Measurements from ENCODE around the gene PPP6R2. TPM values are rescaled to one million over a fixed set of nuclear protein-coding genes. Genes with fewer than 3 reads are reported as not detected.
A peak's percentile ranks its signal among the peaks of the same experiment; 100 is the strongest.

Gene PPP6R2
- total RNA-seq, 1 experiment from 2014 or later = 47.8 TPM

DNA sequence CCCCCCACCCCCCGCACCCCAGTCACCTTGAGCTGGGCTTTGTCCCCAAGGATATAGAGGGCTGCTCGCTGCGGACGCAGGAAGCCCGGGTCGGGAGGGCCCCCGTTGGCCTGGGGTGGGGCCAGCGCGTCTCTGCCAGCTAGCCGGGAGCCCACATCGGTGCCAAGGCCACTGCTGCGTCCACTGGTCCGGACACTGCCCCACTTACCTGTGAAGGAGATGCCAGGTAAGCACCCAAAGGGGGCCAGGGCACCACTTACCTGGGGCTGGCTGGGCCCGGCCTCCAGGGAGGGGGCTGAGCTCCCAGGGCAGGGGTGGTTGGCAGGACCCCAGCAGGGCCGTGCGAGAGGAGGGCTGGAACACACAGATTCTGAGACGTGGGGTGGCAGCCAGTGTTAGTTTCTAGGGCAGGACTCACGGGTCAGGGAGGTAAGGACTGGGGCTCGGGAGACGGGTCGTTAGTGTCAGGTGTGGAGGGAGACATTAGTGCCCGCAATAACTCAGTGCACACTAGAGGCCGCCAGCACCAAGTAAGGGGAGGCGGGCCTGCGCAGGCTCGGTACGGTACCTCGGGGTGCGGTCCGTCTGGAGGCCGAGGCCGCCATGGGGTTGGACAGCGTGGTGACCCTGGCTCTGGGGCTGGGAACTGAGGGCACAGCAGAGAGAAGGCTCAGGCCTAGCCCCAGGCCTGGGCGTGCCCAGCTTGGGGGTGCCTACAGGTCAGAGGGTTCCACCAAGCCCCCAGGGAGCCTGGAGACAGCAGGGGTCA, 113.5 kb downstream of the PPP6R2 start:
- peaks cover 36% of the 10 kb centered on the region for H3K36me3 Mint-ChIP-seq
- peak overlapping the region; percentile 74; the same call in 1 of the 2 replicates for H3K27ac Mint-ChIP-seq
- no peaks in the 10 kb centered on the region for H3K4me1 Mint-ChIP-seq
- TF ChIP-seq, protein P1, sequence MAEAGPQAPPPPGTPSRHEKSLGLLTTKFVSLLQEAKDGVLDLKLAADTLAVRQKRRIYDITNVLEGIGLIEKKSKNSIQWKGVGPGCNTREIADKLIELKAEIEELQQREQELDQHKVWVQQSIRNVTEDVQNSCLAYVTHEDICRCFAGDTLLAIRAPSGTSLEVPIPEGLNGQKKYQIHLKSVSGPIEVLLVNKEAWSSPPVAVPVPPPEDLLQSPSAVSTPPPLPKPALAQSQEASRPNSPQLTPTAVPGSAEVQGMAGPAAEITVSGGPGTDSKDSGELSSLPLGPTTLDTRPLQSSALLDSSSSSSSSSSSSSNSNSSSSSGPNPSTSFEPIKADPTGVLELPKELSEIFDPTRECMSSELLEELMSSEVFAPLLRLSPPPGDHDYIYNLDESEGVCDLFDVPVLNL (CRISPR knock-in tag; IDR thresholded peaks at IDR 0.05; ENCODE audit: borderline replicate concordance, low read depth) = 0 out of 2 replicates have a peak, but pooled peaks have one; percentile 30
- 0 out of 2 replicates have a peak, but pooled peaks have one; percentile 20 for TF ChIP-seq FOXP1 (CRISPR knock-in tag; IDR thresholded peaks at IDR 0.05; ENCODE audit: borderline replicate concordance)
- TF ChIP-seq, protein P2, sequence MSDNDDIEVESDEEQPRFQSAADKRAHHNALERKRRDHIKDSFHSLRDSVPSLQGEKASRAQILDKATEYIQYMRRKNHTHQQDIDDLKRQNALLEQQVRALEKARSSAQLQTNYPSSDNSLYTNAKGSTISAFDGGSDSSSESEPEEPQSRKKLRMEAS (CRISPR knock-in tag; IDR thresholded peaks at IDR 0.05) = no peak
- H3K9me3 Mint-ChIP-seq = no peaks in the 10 kb centered on the region
- ChIA-PET POLR2A (no interaction called here), CTCF (interaction anchor here (1.6 kb wide), 1 partner anchor 69 kb away, joined by 5 read pairs; the partner anchor contains the start of gene SCO2)
- no peaks in the 10 kb centered on the region for H3K27me3 Mint-ChIP-seq (ENCODE audit: low read depth)
- no peak overlapping the region for H3K4me3 Mint-ChIP-seq
- DNase-seq (ENCODE audit: low spot score) (peak; percentile 60), ATAC-seq (peak; percentile 81)

GRCh38 chr22:50459016-50459415, 115.9 kb downstream of the PPP6R2 start:
- no peak for ATAC-seq
- H3K27me3 Mint-ChIP-seq (ENCODE audit: low read depth) = no peaks in the 10 kb centered on the region; the same call in 1 of the 2 replicates
- TF ChIP-seq, protein P3, sequence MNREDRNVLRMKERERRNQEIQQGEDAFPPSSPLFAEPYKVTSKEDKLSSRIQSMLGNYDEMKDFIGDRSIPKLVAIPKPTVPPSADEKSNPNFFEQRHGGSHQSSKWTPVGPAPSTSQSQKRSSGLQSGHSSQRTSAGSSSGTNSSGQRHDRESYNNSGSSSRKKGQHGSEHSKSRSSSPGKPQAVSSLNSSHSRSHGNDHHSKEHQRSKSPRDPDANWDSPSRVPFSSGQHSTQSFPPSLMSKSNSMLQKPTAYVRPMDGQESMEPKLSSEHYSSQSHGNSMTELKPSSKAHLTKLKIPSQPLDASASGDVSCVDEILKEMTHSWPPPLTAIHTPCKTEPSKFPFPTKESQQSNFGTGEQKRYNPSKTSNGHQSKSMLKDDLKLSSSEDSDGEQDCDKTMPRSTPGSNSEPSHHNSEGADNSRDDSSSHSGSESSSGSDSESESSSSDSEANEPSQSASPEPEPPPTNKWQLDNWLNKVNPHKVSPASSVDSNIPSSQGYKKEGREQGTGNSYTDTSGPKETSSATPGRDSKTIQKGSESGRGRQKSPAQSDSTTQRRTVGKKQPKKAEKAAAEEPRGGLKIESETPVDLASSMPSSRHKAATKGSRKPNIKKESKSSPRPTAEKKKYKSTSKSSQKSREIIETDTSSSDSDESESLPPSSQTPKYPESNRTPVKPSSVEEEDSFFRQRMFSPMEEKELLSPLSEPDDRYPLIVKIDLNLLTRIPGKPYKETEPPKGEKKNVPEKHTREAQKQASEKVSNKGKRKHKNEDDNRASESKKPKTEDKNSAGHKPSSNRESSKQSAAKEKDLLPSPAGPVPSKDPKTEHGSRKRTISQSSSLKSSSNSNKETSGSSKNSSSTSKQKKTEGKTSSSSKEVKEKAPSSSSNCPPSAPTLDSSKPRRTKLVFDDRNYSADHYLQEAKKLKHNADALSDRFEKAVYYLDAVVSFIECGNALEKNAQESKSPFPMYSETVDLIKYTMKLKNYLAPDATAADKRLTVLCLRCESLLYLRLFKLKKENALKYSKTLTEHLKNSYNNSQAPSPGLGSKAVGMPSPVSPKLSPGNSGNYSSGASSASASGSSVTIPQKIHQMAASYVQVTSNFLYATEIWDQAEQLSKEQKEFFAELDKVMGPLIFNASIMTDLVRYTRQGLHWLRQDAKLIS (CRISPR knock-in tag; IDR thresholded peaks at IDR 0.05; ENCODE audit: borderline replicate concordance) = no peak
- TF ChIP-seq, protein P4, sequence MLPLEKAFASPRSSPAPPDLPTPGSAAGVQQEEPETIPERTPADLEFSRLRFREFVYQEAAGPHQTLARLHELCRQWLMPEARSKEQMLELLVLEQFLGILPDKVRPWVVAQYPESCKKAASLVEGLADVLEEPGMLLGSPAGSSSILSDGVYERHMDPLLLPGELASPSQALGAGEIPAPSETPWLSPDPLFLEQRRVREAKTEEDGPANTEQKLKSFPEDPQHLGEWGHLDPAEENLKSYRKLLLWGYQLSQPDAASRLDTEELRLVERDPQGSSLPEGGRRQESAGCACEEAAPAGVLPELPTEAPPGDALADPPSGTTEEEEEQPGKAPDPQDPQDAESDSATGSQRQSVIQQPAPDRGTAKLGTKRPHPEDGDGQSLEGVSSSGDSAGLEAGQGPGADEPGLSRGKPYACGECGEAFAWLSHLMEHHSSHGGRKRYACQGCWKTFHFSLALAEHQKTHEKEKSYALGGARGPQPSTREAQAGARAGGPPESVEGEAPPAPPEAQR (CRISPR knock-in tag; IDR thresholded peaks at IDR 0.05) = no peak
- no peak for TF ChIP-seq TP53 (CRISPR knock-in tag; IDR thresholded peaks at IDR 0.05)
- no peak for TF ChIP-seq ESRRA (CRISPR knock-in tag; IDR thresholded peaks at IDR 0.05; ENCODE audit: borderline replicate concordance)
- TF ChIP-seq, protein P5, sequence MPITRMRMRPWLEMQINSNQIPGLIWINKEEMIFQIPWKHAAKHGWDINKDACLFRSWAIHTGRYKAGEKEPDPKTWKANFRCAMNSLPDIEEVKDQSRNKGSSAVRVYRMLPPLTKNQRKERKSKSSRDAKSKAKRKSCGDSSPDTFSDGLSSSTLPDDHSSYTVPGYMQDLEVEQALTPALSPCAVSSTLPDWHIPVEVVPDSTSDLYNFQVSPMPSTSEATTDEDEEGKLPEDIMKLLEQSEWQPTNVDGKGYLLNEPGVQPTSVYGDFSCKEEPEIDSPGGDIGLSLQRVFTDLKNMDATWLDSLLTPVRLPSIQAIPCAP (CRISPR knock-in tag; IDR thresholded peaks at IDR 0.05) = no peak
- no peak for TF ChIP-seq ZNF512 (CRISPR knock-in tag; IDR thresholded peaks at IDR 0.05; ENCODE audit: borderline replicate concordance)
- TF ChIP-seq ZNF671 (CRISPR knock-in tag; IDR thresholded peaks at IDR 0.05) = no peak
- TF ChIP-seq GTF2I (CRISPR knock-in tag; conservative IDR thresholded peaks at IDR 0.05) = no peak
- TF ChIP-seq, protein P2 (CRISPR knock-in tag; IDR thresholded peaks at IDR 0.05) = no peak
- TF ChIP-seq ZBTB21 (CRISPR knock-in tag; IDR thresholded peaks at IDR 0.05; ENCODE audit: borderline replicate concordance) = no peak
- no peak for TF ChIP-seq PRRX2 (CRISPR knock-in tag; IDR thresholded peaks at IDR 0.05)
- TF ChIP-seq CREB1 (CRISPR knock-in tag; IDR thresholded peaks at IDR 0.05) = no peak
- no peak for TF ChIP-seq IRF2 (CRISPR knock-in tag; IDR thresholded peaks at IDR 0.05; ENCODE audit: borderline replicate concordance, low read depth)
- no peak for TF ChIP-seq MXD4 (CRISPR knock-in tag; IDR thresholded peaks at IDR 0.05; ENCODE audit: borderline replicate concordance)
- no peak for TF ChIP-seq FOXP1 (CRISPR knock-in tag; IDR thresholded peaks at IDR 0.05; ENCODE audit: borderline replicate concordance)
- TF ChIP-seq SMAD3 (CRISPR knock-in tag; IDR thresholded peaks at IDR 0.05; ENCODE audit: borderline replicate concordance) = no peak
- TF ChIP-seq HMGA2 (CRISPR knock-in tag; IDR thresholded peaks at IDR 0.05) = no peak
- TF ChIP-seq, protein P6, sequence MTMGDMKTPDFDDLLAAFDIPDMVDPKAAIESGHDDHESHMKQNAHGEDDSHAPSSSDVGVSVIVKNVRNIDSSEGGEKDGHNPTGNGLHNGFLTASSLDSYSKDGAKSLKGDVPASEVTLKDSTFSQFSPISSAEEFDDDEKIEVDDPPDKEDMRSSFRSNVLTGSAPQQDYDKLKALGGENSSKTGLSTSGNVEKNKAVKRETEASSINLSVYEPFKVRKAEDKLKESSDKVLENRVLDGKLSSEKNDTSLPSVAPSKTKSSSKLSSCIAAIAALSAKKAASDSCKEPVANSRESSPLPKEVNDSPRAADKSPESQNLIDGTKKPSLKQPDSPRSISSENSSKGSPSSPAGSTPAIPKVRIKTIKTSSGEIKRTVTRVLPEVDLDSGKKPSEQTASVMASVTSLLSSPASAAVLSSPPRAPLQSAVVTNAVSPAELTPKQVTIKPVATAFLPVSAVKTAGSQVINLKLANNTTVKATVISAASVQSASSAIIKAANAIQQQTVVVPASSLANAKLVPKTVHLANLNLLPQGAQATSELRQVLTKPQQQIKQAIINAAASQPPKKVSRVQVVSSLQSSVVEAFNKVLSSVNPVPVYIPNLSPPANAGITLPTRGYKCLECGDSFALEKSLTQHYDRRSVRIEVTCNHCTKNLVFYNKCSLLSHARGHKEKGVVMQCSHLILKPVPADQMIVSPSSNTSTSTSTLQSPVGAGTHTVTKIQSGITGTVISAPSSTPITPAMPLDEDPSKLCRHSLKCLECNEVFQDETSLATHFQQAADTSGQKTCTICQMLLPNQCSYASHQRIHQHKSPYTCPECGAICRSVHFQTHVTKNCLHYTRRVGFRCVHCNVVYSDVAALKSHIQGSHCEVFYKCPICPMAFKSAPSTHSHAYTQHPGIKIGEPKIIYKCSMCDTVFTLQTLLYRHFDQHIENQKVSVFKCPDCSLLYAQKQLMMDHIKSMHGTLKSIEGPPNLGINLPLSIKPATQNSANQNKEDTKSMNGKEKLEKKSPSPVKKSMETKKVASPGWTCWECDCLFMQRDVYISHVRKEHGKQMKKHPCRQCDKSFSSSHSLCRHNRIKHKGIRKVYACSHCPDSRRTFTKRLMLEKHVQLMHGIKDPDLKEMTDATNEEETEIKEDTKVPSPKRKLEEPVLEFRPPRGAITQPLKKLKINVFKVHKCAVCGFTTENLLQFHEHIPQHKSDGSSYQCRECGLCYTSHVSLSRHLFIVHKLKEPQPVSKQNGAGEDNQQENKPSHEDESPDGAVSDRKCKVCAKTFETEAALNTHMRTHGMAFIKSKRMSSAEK (CRISPR knock-in tag; IDR thresholded peaks at IDR 0.05; ENCODE audit: borderline replicate concordance) = no peak
- H3K27ac Mint-ChIP-seq = no peak overlapping the region
- H3K4me3 Mint-ChIP-seq = no peak overlapping the region
- CTCF ChIA-PET = interaction anchor here (1.4 to 1.9 kb wide), 2 partner anchors 59 to 67 kb away, joined by 3 to 5 read pairs; partner anchors contain the start of gene SCO2
- DNase-seq (ENCODE audit: low spot score) = no peak
- no peaks in the 10 kb centered on the region for H3K9me3 Mint-ChIP-seq
- H3K36me3 Mint-ChIP-seq = peaks cover 42% of the 10 kb centered on the region
- no peaks in the 10 kb centered on the region for H3K4me1 Mint-ChIP-seq
- POLR2A ChIA-PET = no interaction called here
